ENCODE measurements around the gene MPHOSPH9.

Gene MPHOSPH9

GRCh38 chr12:123141615-123142517, 91.1 kb downstream of the MPHOSPH9 start:
- TF ChIP-seq POLR2AphosphoS5 (IDR thresholded peaks at IDR 0.05; ENCODE audit: low read depth, low read length) (no peak), TAF1 (IDR thresholded peaks at IDR 0.05; ENCODE audit: borderline replicate concordance, insufficient read depth, low read length) (no peak), SIN3A (IDR thresholded peaks at IDR 0.05; ENCODE audit: borderline replicate concordance, insufficient read depth, low read length) (no peak), REST (IDR thresholded peaks at IDR 0.05; ENCODE audit: insufficient read depth in 1 of 2, low read depth in 2 of 2, low read length in 2 of 2) (no peak), FOXP2 (optimal IDR thresholded peaks at IDR 0.05; ENCODE audit: borderline replicate concordance, extremely low read depth, extremely low read length, insufficient read depth) (no peak)

DNA sequence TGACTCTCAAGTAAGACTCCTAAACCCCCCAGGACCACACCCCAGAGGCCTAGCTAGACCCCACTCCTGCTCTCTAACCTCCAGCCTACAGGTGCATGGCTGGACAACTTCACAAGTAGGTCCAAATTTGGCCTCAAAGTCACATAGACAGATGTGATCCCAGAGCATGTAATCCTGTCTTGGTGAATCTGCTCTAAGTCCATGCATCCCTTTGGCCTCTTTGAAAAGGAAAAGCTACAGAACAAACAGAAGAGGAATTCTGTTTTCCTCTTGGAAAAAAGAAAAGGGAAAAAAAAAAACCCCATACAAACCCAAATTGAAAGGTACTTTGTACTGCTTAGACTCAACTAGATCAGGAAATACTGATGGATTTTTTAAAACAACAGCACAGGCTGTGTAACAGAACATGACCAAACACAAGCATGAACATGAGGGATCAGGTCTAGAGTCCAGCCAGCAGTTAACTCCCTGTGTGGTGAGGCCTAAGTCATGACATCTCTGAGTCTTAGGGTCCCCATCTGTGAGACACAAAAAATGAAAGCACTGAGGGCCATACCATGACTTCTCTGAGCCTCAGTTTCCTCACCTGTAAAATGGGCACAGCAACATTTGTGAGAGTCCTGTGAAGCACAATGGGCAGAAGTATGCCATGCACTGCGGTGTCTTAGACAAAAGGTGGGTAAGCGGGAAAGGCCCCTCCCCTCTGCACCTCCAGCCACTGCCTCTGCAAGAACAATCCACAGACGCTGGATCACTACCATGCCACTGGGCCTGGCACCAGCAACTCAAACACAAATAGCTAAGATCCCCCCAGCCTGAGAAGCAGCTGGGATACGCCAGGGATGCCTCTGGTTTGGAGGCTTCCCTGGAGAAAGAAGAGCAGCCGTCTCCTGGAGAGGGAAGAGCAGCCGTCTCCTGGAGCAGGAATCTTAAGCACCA, 92.0 kb downstream of the MPHOSPH9 start:
- TF ChIP-seq FOXP2 (optimal IDR thresholded peaks at IDR 0.05; ENCODE audit: borderline replicate concordance, extremely low read depth, extremely low read length, insufficient read depth) (no peak), SIN3A (IDR thresholded peaks at IDR 0.05; ENCODE audit: borderline replicate concordance, insufficient read depth, low read length) (no peak), TAF1 (IDR thresholded peaks at IDR 0.05; ENCODE audit: borderline replicate concordance, insufficient read depth, low read length) (no peak), POLR2AphosphoS5 (IDR thresholded peaks at IDR 0.05; ENCODE audit: low read depth, low read length) (no peak), REST (IDR thresholded peaks at IDR 0.05; ENCODE audit: insufficient read depth in 1 of 2, low read depth in 2 of 2, low read length in 2 of 2) (no peak)

GRCh38 chr12:123139926-123140675, 92.8 kb downstream of the MPHOSPH9 start:
- TF ChIP-seq TAF1 (IDR thresholded peaks at IDR 0.05; ENCODE audit: borderline replicate concordance, insufficient read depth, low read length): no peak
- TF ChIP-seq POLR2AphosphoS5 (IDR thresholded peaks at IDR 0.05; ENCODE audit: low read depth, low read length): no peak
- TF ChIP-seq SIN3A (IDR thresholded peaks at IDR 0.05; ENCODE audit: borderline replicate concordance, insufficient read depth, low read length): no peak
- TF ChIP-seq REST (IDR thresholded peaks at IDR 0.05; ENCODE audit: insufficient read depth in 1 of 2, low read depth in 2 of 2, low read length in 2 of 2): no peak
- TF ChIP-seq FOXP2 (optimal IDR thresholded peaks at IDR 0.05; ENCODE audit: borderline replicate concordance, extremely low read depth, extremely low read length, insufficient read depth): no peak

- TF ChIP-seq FOXP2 (optimal IDR thresholded peaks at IDR 0.05; ENCODE audit: borderline replicate concordance, extremely low read depth, extremely low read length, insufficient read depth) (no peak), SIN3A (IDR thresholded peaks at IDR 0.05; ENCODE audit: borderline replicate concordance, insufficient read depth, low read length) (no peak), POLR2AphosphoS5 (IDR thresholded peaks at IDR 0.05; ENCODE audit: low read depth, low read length) (no peak), TAF1 (IDR thresholded peaks at IDR 0.05; ENCODE audit: borderline replicate concordance, insufficient read depth, low read length) (no peak), REST (IDR thresholded peaks at IDR 0.05; ENCODE audit: insufficient read depth in 1 of 2, low read depth in 2 of 2, low read length in 2 of 2) (no peak)
These were observed 97.3 kb downstream of the MPHOSPH9 start for GRCh38 chr12:123135688-123136087.

All from PFSK-1 (cell line).